GM18907 (cell line): ENCODE data around the gene DNASE1L2.
A peak's percentile ranks its signal among the peaks of the same experiment; 100 is the strongest.

ENCODE experiments used
- ATAC-seq: cut with Tn5 transposase; IDR thresholded peaks from one replicate; pipeline ENCODE4 v1.9.1; 2021; ENCODE audit warnings: mild to moderate bottlenecking, moderate library complexity; ENCODE audit not compliant: unreplicated experiment

Gene DNASE1L2

GRCh38 chr16:2267505-2267912 is 31.3 kb downstream of the DNASE1L2 start:
- ATAC-seq, result peak; percentile 63

- ATAC-seq, result peak; percentile 77
Measured at GRCh38 chr16:2267913-2268666, 31.8 kb downstream of the DNASE1L2 start, which contains the start of gene RNPS1. RNPS1 (minus strand) TSS chr16:2268126; CDS start chr16:2264643, 3,483 bp downstream.

GRCh38 chr16:2270070-2270462 is 33.8 kb downstream of the DNASE1L2 start:
- ATAC-seq, result no peak

- no peak for ATAC-seq
Measured at GRCh38 chr16:2270588-2271470, 34.6 kb downstream of the DNASE1L2 start.

- ATAC-seq, result no peak
Measured at GRCh38 chr16:2271848-2272461, 35.7 kb downstream of the DNASE1L2 start.

GRCh38 chr16:2273484-2273883 is 37.2 kb downstream of the DNASE1L2 start:
- ATAC-seq, result no peak

GRCh38 chr16:2273931-2274330 is 37.7 kb downstream of the DNASE1L2 start:
- no peak for ATAC-seq

GRCh38 chr16:2275476-2276367 is 39.5 kb downstream of the DNASE1L2 start:
- no peak for ATAC-seq

GRCh38 chr16:2276368-2277195 is 40.3 kb downstream of the DNASE1L2 start:
- no peak for ATAC-seq

GRCh38 chr16:2277466-2278271 is 41.4 kb downstream of the DNASE1L2 start:
- no peak for ATAC-seq

- ATAC-seq, result no peak
Measured at GRCh38 chr16:2278272-2278608, 42.0 kb downstream of the DNASE1L2 start.

- ATAC-seq, result no peak
Measured at GRCh38 chr16:2278956-2279800, 42.9 kb downstream of the DNASE1L2 start.

- no peak for ATAC-seq
Measured at GRCh38 chr16:2280461-2280860, 44.2 kb downstream of the DNASE1L2 start.

GRCh38 chr16:2280981-2281542 is 44.8 kb downstream of the DNASE1L2 start:
- ATAC-seq, result no peak

- no peak for ATAC-seq
Measured at GRCh38 chr16:2282262-2282661, 46.0 kb downstream of the DNASE1L2 start.

GRCh38 chr16:2282866-2283555 is 46.8 kb downstream of the DNASE1L2 start:
- no peak for ATAC-seq
